GM12875 (cell line): ENCODE data around the gene ZYG11B.
"Not testable (repeated sequence)": the region's sequence is repeated elsewhere in the genome, so short reads cannot be mapped to it uniquely, and the experiment has no call there.

Source experiments
- H3K4me3 ChIP-seq: one replicate; pipeline ENCODE4 v1.5.1; 2011; ENCODE audit warnings: low read depth, low read length, control low read depth
- TF ChIP-seq, protein P1 (sequence below): IDR thresholded peaks from 2 replicates; pipeline ENCODE4 v1.5.1; 2011; ENCODE audit warnings: low read depth, mild to moderate bottlenecking, control low read depth, inconsistent platforms, low read length, moderate library complexity, borderline replicate concordance; ENCODE audit not compliant: insufficient read depth

Gene ZYG11B

DNA sequence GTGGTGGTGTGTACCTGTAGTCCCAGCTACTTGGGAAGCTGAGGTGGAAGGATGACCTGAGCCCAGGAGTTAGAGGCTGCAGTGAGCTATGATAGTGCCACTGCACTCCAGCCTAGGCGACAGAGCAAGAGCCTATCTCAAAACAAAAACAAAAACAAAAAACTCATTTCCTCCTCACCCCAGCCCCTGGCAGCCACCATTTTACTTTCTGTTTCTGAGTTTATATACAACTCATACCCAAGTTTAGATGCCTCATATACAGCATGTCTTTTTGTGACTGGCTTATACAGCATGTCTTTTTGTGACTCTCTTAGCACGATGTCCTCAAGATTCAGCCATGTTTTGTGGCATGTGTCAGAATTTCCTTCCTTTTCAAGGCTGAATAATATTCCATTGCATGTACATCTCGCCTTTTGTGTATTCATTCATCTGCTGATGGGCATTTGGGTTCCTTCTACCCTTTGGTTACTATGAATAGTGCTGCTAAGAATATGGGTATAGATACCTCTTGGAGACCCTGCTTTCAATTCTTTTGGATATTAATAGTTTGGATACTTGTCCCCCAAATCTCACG lies 42.8 kb upstream of the ZYG11B start:
- H3K4me3 ChIP-seq, result no peak overlapping the region

DNA sequence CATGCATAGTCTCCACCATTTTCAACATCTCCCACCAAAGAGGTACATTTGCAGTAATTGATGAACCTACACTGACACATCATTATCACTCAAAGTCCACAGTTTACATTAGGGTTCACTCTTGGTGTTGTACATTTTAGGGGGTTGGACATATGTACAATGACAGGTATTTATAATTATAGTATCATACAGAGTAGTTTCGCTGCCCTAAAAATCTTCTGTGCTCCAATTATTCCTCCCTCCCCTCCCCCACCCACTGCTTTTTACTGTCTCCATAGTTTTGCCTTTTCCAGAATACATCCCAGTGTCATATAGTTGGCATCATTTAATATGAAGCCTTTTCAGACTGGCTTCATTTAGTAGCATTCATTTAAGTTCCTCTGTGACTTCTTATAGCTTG lies 41.7 kb upstream of the ZYG11B start:
- H3K4me3 ChIP-seq, result no peak overlapping the region
- TF ChIP-seq, protein P1, sequence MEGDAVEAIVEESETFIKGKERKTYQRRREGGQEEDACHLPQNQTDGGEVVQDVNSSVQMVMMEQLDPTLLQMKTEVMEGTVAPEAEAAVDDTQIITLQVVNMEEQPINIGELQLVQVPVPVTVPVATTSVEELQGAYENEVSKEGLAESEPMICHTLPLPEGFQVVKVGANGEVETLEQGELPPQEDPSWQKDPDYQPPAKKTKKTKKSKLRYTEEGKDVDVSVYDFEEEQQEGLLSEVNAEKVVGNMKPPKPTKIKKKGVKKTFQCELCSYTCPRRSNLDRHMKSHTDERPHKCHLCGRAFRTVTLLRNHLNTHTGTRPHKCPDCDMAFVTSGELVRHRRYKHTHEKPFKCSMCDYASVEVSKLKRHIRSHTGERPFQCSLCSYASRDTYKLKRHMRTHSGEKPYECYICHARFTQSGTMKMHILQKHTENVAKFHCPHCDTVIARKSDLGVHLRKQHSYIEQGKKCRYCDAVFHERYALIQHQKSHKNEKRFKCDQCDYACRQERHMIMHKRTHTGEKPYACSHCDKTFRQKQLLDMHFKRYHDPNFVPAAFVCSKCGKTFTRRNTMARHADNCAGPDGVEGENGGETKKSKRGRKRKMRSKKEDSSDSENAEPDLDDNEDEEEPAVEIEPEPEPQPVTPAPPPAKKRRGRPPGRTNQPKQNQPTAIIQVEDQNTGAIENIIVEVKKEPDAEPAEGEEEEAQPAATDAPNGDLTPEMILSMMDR, result no peak

More for the DNA sequence above, 42.8 kb upstream of the ZYG11B start:
- TF ChIP-seq, protein P1, result no peak

DNA sequence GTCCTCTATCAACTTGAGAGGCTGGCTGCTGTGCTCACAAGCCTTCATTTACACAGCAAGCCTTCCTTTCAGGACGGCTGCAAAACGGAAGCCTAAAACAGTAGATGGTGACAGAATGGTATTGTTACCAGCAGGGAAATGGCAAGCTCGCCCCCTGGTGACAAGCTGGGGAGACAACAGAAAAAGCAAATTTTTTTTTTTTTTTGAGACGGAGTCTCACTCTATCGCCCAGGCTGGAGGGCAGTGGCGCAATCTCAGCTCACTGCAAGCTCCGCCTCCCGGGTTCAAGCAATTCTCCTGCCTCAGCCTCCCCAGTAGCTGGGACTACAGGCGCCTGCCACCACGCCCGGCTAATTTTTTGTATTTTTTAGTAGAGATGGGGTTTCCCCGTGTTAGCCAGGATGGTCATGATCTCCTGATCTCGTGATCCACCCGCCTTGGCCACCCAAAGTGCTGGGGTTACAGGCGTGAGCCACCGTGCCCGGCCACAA lies 39.9 kb upstream of the ZYG11B start:
- H3K4me3 ChIP-seq, result not testable (repeated sequence)
- TF ChIP-seq, protein P1, result peak; percentile 74

DNA sequence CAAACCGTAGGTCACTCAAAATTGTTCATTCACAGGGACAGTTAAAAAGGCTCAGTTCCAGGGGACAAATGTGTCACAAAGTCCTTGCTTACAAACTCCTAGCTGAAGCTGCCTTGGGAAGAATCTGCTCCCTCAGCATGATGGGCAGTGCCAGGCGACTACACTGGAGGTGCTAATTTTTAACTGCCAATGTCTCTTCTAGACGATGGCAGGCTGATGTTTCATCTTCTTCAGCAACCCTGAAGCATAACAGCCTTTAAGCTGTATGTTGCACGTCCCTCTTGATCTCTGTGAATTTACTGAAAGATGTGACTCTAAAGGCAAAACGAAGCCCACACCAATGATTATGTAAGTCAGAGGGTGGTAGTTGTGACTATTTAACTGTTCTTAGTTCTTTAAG lies 39.4 kb upstream of the ZYG11B start:
- H3K4me3 ChIP-seq, result no peak overlapping the region
- TF ChIP-seq, protein P1, result no peak

DNA sequence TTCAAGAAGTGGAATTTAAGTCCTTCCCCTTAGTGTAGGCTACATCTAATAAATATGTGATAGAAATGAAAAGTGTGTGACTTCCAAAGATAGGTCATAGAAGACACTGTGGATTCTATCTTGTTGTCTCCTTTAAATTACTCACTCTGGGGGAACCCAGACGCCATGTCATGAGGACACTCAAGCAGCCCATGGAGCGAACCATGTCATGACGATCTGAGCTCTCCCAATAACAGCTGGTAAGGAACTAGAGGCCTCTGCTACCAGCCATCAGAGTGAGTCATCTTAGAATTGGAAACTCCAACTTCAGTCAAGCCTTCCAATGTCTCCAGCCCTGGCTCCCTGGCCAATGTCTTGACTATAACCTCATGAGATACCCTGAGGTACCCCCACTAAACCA lies 34.4 kb upstream of the ZYG11B start:
- TF ChIP-seq, protein P1, result no peak
- no peak overlapping the region for H3K4me3 ChIP-seq

DNA sequence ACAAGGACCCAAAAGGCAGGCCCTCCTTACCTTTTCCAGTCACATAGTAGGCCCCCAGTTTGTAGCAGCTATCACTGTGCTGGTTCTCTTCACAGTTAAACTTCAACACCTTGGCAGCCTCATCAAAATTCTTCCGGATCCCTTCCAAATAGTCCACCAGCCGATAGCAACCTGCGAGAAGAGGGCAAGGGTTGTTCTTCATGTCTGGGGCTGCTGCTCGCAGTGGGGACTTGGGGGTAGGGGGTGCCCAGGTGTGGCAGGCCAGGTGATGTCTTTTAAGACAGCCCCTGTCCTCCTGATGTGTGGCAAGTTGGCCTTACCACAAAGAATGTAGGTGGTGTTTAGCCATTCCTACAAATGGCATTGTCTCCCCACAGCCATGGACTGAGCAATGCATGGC lies 33.6 kb upstream of the ZYG11B start:
- H3K4me3 ChIP-seq, result no peak overlapping the region
- TF ChIP-seq, protein P1, result no peak

DNA sequence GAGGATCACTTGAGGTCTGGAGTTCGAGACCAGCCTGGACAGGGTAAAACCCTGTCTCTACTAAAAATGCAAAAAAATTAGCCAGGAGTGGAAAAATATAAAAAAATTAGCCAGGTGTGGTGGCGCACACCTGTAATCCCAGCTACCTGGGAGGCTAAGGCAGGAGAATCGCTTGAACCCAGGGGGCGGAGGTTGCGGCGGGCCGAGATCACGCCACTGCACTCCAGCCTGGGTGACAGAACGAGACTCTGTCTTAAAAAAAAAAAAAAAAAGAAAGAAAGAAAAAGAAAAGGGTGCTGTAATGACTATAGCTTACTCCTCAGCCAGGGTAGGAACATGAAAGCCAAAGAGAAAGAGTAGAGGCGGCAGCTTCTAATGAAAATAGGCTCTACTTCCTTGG lies 32.9 kb upstream of the ZYG11B start:
- H3K4me3 ChIP-seq, result not testable (repeated sequence)
